Measurements from ENCODE around the gene BLVRB. TPM values are rescaled to one million over a fixed set of nuclear protein-coding genes. Genes with fewer than 3 reads are reported as not detected.

The BLVRB gene
- total and polyA plus RNA-seq, 2 donors (not counting 3 experiments of a cell fraction or from before 2014, with no cell fraction given), result 30.8 to 113 TPM

GRCh38 chr19:40502647-40503319 lies 37.2 kb upstream of the BLVRB start:
- dilution Hi-C loops (cut with MboI; ENCODE audit: extremely low pct_ligation_motif_present, low sequenced_read_pairs), result no loop called here

More at GRCh38 chr19:40502647-40503319, 37.2 kb upstream of the BLVRB start:
- no peaks in the 10 kb centered on the region for H3K36me3 ChIP-seq (ENCODE audit: control insufficient read depth in 2 of 2, extremely low read depth in 1 of 2, insufficient read depth in 2 of 2, low read length in 2 of 2)
- H3K9ac ChIP-seq (replicated peaks; ENCODE audit: extremely low read depth, insufficient read depth, low read length), result no peak overlapping the region
- no TSS peak for BruUV-seq (replicated peaks)
- intact Hi-C loops (cut with micrococcal nuclease), result no loop called here
- TF ChIP-seq JUN (IDR thresholded peaks at IDR 0.05; ENCODE audit: borderline replicate concordance, insufficient read depth, insufficient read length, low read depth) (no peak), CTCF (IDR thresholded peaks at IDR 0.05; ENCODE audit: extremely low read depth in 1 of 2, insufficient read depth in 1 of 2, low read depth in 1 of 2, low read length in 2 of 2) (peak; percentile 8 to 19), FOS (IDR thresholded peaks at IDR 0.05; ENCODE audit: borderline replicate concordance, insufficient read depth, low read length) (no peak)
- TF ChIP-seq, protein P1, sequence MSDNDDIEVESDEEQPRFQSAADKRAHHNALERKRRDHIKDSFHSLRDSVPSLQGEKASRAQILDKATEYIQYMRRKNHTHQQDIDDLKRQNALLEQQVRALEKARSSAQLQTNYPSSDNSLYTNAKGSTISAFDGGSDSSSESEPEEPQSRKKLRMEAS (IDR thresholded peaks at IDR 0.05; ENCODE audit: insufficient read depth, insufficient read length), result no peak
- POLR2A ChIA-PET, result no interaction called here
- no peak for FAIRE-seq
- no peaks in the 10 kb centered on the region for H3K27me3 ChIP-seq (ENCODE audit: control insufficient read depth in 2 of 2, insufficient read depth in 2 of 2, low read length in 2 of 2)
- H4K20me1 ChIP-seq (replicated peaks; ENCODE audit: control insufficient read depth, extremely low read depth, insufficient read depth, low read length), result no peaks in the 10 kb centered on the region
- no peaks in the 10 kb centered on the region for H3K9me3 ChIP-seq (replicated peaks; ENCODE audit: control insufficient read depth, insufficient read depth, low read length)
- no peak for DNase-seq (ENCODE audit: low read depth, low spot score)
- H3K79me2 ChIP-seq (ENCODE audit: control insufficient read depth, insufficient read depth, low read length), result no peaks in the 10 kb centered on the region
- H3K4me2 ChIP-seq (ENCODE audit: insufficient read depth, low read length), result no peak overlapping the region
- H2AFZ ChIP-seq (ENCODE audit: low read depth, low read length), result no peak overlapping the region
- H3K4me3 ChIP-seq (replicated peaks in 1 of 3; ENCODE audit: insufficient read depth in 1 of 3, low read depth in 1 of 3, low read length in 3 of 3), result no peak overlapping the region
- no peak overlapping the region for H3K27ac ChIP-seq (ENCODE audit: insufficient read depth, low read depth, low read length)
- CTCF ChIA-PET, result interaction anchor here (1.0 to 1.5 kb wide), 3 partner anchors 10 to 132 kb away, joined by 3 to 6 read pairs (median 3); no protein-coding TSS in a partner anchor
- no peaks in the 10 kb centered on the region for H3K9me1 ChIP-seq (replicated peaks; ENCODE audit: control insufficient read depth, extremely low read depth, insufficient read depth, low read length)
- H3K4me1 ChIP-seq (ENCODE audit: control insufficient read depth, extremely low read depth, insufficient read depth, low read length), result no peaks in the 10 kb centered on the region
